Ascending aorta (tissue), 2 donors: Measurements from ENCODE around the gene PRR12. TPM values are rescaled to one million over a fixed set of nuclear protein-coding genes. Genes with fewer than 3 reads are reported as not detected.
A peak's percentile ranks its signal among the peaks of the same experiment; 100 is the strongest.

ENCODE experiments used
- DNase-seq, 2 donors: peaks; one replicate each; pipeline ENCODE4 v3.0.0-alpha.2; 2019; ENCODE audit warnings: low spot score in 2 of 2
- H3K27ac ChIP-seq, 2 donors: fragments of 200-600 bp; sonication (generic); one replicate each; pipeline ENCODE4 v1.5.1; 2016 to 2017; ENCODE audit warnings: mild to moderate bottlenecking in 1 of 2
- H3K27me3 ChIP-seq: fragments of 200-600 bp; sonication (generic); one replicate; pipeline ENCODE4 v1.5.1; 2017
- H3K36me3 ChIP-seq, 2 donors: fragments of 200-600 bp; sonication (generic); one replicate each; pipeline ENCODE4 v1.5.1; 2016
- H3K4me1 ChIP-seq, 2 donors: fragments of 200-600 bp; sonication (generic); one replicate each; pipeline ENCODE4 v1.5.1; 2016 to 2017; ENCODE audit warnings: mild to moderate bottlenecking in 1 of 2
- H3K4me3 ChIP-seq, 2 donors: fragments of 200-600 bp; sonication (generic); one replicate each; pipeline ENCODE4 v1.5.1; 2016 to 2017; ENCODE audit warnings: mild to moderate bottlenecking in 1 of 2
- H3K9me3 ChIP-seq, 2 donors: fragments of 200-600 bp; sonication (generic); one replicate each; pipeline ENCODE4 v1.5.1; 2016
- CTCF ChIP-seq, 3 experiments: fragments of 200-600 bp in 2 of 3; fragments of 450-650 bp in 1 of 3; sonication (generic) in 2 of 3; IDR thresholded peaks; one replicate each; pipeline ENCODE4 v1.5.1; 2016 to 2019; ENCODE audit warnings: antibody characterized with exemption in 3 of 3, mild to moderate bottlenecking in 1 of 3, moderate library complexity in 1 of 3
- intact Hi-C: fragments of 100-400 bp; cut with DNase I; formaldehyde crosslinking; loops from one replicate; pipeline ENCODE4 v1.15.1; 2023
- total RNA-seq: library from RNA; depleted of rRNA; stranded (reverse); fragments of >200 nt; gene quantifications from one replicate; pipeline ENCODE4 v1.1.0, GENCODE V29; 2016

The PRR12 gene
- total RNA-seq, 1 donor from 2014 or later: 23.6 TPM

GRCh38 chr19:49665351-49666119 is 74.6 kb downstream of the PRR12 start, which contains the start of the genes BCL2L12 and IRF3:
TSS of gene BCL2L12 (plus strand) at chr19:49665933. CDS start at chr19:49666693, 760 bp downstream.
TSS of gene IRF3 (minus strand) at chr19:49665857. CDS start at chr19:49664838, 1,019 bp downstream.
- TF ChIP-seq CTCF (IDR thresholded peaks at IDR 0.05): no peak
- H3K9me3 ChIP-seq: no peaks in the 10 kb centered on the region
- peaks cover 0 to 18% of the 10 kb centered on the region in 2 donors for H3K4me1 ChIP-seq
- H3K36me3 ChIP-seq: peaks cover 23 to 27% of the 10 kb centered on the region in 2 donors
- DNase-seq: peak; percentile 88 to 98
- H3K27ac ChIP-seq: peak within 1 kb of the TSS; percentile 87 to 89
- intact Hi-C loops: loop anchor here (1.0 kb wide), 1 partner anchor 11 kb away; no protein-coding TSS in a partner anchor
- no peaks in the 10 kb centered on the region for H3K27me3 ChIP-seq
- H3K4me3 ChIP-seq: peak within 1 kb of the TSS; percentile 83

- no peak for TF ChIP-seq CTCF (IDR thresholded peaks at IDR 0.05)
- Histone ChIP-seq H3K9me3 (no peaks in the 10 kb centered on the region), H3K4me3 (peak overlapping the region; percentile 83), H3K4me1 (peaks cover 0 to 18% of the 10 kb centered on the region in 2 donors), H3K27ac (peak overlapping the region; percentile 87 to 89), H3K36me3 (peaks cover 18 to 22% of the 10 kb centered on the region in 2 donors), H3K27me3 (no peaks in the 10 kb centered on the region)
- intact Hi-C loops: no loop called here
- DNase-seq: no peak
These were observed 75.1 kb downstream of the PRR12 start for GRCh38 chr19:49666120-49666444.

GRCh38 chr19:49667473-49667872 is 76.5 kb downstream of the PRR12 start:
- no peaks in the 10 kb centered on the region for H3K9me3 ChIP-seq
- no peak for TF ChIP-seq CTCF (IDR thresholded peaks at IDR 0.05)
- no peak overlapping the region for H3K4me3 ChIP-seq
- H3K27me3 ChIP-seq: no peaks in the 10 kb centered on the region
- DNase-seq: no peak
- intact Hi-C loops: no loop called here
- H3K4me1 ChIP-seq: peaks cover 0 to 21% of the 10 kb centered on the region in 2 donors
- peaks cover 4 to 8% of the 10 kb centered on the region in 2 donors for H3K36me3 ChIP-seq
- H3K27ac ChIP-seq: no peak overlapping the region

- no peak for DNase-seq
- Histone ChIP-seq H3K9me3 (no peaks in the 10 kb centered on the region), H3K36me3 (no peaks in the 10 kb centered on the region), H3K4me1 (peaks cover 0 to 13% of the 10 kb centered on the region in 2 donors), H3K27me3 (no peaks in the 10 kb centered on the region), H3K27ac (no peak overlapping the region), H3K4me3 (no peak overlapping the region)
- TF ChIP-seq CTCF (IDR thresholded peaks at IDR 0.05): no peak
- intact Hi-C loops: no loop called here
These were observed 78.5 kb downstream of the PRR12 start for GRCh38 chr19:49669516-49669915.

GRCh38 chr19:49672131-49672919 is 81.3 kb downstream of the PRR12 start:
- Histone ChIP-seq H3K27ac (peak overlapping the region; percentile 17 to 54), H3K9me3 (no peaks in the 10 kb centered on the region), H3K27me3 (no peaks in the 10 kb centered on the region), H3K36me3 (no peaks in the 10 kb centered on the region), H3K4me3 (peak overlapping the region in 1 of 2 donors; percentile 27), H3K4me1 (peaks cover 0 to 8% of the 10 kb centered on the region in 2 donors)
- peak in 1 of 2 donors; percentile 87 for DNase-seq
- peak; percentile 74 to 94 (median 91) for TF ChIP-seq CTCF (IDR thresholded peaks at IDR 0.05)
- intact Hi-C loops: loop anchor here (10.0 kb wide), 1 partner anchor 1038 kb away; the partner anchor contains the start of gene DBP

Other genes with a start within 250 kb of the PRR12 start
- gene TEAD2, start 228.8 kb upstream of the PRR12 start, total RNA-seq: 51.4 TPM
- gene DKKL1, start 227.3 kb upstream of the PRR12 start, total RNA-seq: not detected
- gene KASH5, start 202.9 kb upstream of the PRR12 start, total RNA-seq: not detected
- gene PTH2, start 167.7 kb upstream of the PRR12 start, total RNA-seq: not detected
- not detected for gene GFY, start 165.8 kb upstream of the PRR12 start, total RNA-seq
- 15.4 TPM for gene SLC17A7, start 149.7 kb upstream of the PRR12 start, total RNA-seq
- 177 TPM for gene PIH1D1, start 139.4 kb upstream of the PRR12 start, total RNA-seq
- gene ALDH16A1, start 138.0 kb upstream of the PRR12 start, total RNA-seq: 27.9 TPM
- gene FLT3LG, start 117.0 kb upstream of the PRR12 start, total RNA-seq: 37.3 TPM
- 2,737 TPM for gene RPL13A, start 103.6 kb upstream of the PRR12 start, total RNA-seq
- gene RPS11, start 94.7 kb upstream of the PRR12 start, total RNA-seq: 3,554 TPM
- gene FCGRT, start 78.5 kb upstream of the PRR12 start, total RNA-seq: 264 TPM
- 116 TPM for gene RCN3, start 63.2 kb upstream of the PRR12 start, total RNA-seq
- 85.3 TPM for gene NOSIP, start 10.6 kb upstream of the PRR12 start, total RNA-seq
- gene PRRG2, start 9.9 kb upstream of the PRR12 start, total RNA-seq: not detected
- 161 TPM for gene RRAS, start 49.0 kb downstream of the PRR12 start, total RNA-seq
- gene SCAF1, start 51.0 kb downstream of the PRR12 start, total RNA-seq: 72.2 TPM
- 75.9 TPM for gene IRF3, start 74.7 kb downstream of the PRR12 start, total RNA-seq
- gene BCL2L12, start 74.8 kb downstream of the PRR12 start, total RNA-seq: 0.64 TPM
- 271 TPM for gene PRMT1, start 86.1 kb downstream of the PRR12 start, total RNA-seq
- gene ADM5, start 98.4 kb downstream of the PRR12 start, total RNA-seq: 9.8 TPM
- 12.3 TPM for gene CPT1C, start 99.9 kb downstream of the PRR12 start, total RNA-seq
- not detected for gene TSKS, start 172.1 kb downstream of the PRR12 start, total RNA-seq
- gene AP2A1, start 175.8 kb downstream of the PRR12 start, total RNA-seq: 249 TPM
- gene FUZ, start 222.1 kb downstream of the PRR12 start, total RNA-seq: 22.1 TPM
- gene MED25, start 227.1 kb downstream of the PRR12 start, total RNA-seq: 54.0 TPM